Fibroblast of upper back skin (primary cell): ENCODE data around the gene RAB31.
"Not testable (repeated sequence)": the region's sequence is repeated elsewhere in the genome, so short reads cannot be mapped to it uniquely, and the experiment has no call there.

ENCODE experiments used
- DNase-seq: peaks from one replicate; pipeline ENCODE4 v3.0.0-alpha.2; 2013

Gene RAB31

DNA sequence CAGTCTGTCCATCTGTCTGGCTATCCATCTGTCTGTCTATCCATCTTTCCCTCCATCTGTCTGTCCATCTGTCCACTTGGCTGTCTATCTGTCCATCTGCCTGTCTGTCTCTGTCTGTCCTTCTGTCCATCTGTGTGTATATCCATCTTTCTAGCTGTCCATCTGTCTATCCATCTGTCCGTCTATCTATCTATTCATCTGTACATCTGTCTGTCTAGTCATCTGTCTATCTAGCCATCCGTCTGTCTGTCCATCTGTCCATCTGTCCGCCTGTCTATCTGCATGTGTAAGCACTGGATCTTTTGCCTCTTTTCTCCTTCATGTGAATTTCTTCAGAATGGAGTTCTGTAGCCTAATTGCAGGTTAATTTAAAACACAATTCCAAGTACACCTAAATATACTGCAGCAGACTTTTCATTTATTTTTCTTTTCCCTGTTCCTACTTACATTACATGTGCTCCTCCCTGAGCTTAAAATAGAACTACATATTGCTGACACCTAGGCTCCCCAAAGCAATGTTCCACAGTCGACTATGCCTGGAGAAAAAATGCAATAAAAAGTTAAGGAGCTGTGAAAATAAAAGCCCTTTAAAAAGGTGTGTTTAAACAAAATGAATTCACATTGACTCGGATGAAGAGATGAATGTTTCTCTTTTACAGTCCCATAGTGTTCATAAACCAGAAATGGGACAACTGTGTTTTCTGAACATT is 140.2 kb downstream of the RAB31 start:
- DNase-seq = no peak

DNA sequence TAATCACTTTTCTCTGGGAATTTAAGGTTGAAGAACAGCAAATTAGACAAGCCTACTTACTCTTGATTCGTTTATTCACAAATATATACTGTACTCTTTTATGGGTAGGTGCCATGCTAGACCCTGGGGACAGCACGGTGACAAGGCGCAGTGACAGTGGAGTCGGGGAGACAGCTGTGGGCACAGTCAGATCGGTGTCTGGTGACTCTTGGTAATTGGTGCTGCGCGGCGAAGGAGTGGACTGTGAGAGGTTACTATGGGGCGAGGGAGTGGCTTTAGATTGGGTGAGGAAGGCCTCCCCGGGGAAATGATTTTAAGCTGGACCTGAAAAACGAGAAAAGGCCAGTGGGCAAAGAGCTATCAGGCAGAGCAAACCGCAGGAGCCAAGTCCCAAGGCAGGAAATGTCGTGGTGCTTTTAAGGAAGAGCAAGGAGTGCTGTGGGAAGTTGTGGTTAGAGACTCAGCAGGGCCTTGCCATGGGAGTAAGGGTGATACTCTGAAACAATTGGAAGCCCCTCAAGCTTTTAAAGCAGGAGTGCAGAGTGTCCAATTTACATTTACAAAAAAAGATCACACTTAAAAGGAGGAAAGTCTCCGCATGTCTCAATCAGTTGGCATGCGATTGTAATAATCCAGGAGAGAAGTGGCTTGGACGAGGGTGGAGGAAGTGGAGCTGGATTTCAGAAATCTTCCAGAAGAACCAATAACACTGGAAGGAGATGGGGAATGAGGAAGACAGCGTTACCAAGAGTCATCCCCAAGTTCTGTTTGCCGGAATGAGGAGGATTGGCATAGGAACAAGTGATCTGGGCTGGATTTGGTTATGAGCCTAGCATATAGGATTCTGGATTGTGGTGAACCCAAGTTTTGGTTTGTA is 141.5 kb downstream of the RAB31 start:
- no peak for DNase-seq

DNA sequence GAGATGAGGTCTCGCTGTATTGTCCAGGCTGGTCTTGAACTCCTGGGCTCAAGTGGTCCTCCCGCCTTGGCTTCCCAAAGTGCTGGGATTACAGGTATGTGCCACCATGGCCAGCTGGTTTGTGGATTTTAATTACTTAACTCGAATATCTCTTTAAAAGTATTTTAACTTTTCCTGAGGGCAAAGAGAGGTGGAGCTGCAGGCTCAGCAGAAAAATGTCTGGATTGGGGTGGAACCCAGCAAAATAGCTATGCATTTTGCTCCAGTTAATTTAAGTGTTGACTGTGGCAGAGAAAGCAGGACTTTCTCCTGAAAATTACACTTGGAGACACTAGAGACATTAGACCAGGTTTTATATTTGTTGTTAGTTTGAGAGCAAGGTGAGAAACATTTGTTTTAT is 142.2 kb downstream of the RAB31 start:
- DNase-seq = no peak

GRCh38 chr18:9851511-9851910 is 143.4 kb downstream of the RAB31 start:
- no peak for DNase-seq

- DNase-seq = no peak
Measured at GRCh38 chr18:9852266-9853081, 144.4 kb downstream of the RAB31 start.

- no peak for DNase-seq
Measured at GRCh38 chr18:9854801-9855676, 146.9 kb downstream of the RAB31 start.

GRCh38 chr18:9855681-9856080 is 147.6 kb downstream of the RAB31 start:
- DNase-seq = no peak

GRCh38 chr18:9856092-9856491 is 148.0 kb downstream of the RAB31 start:
- DNase-seq = no peak

- DNase-seq = not testable (repeated sequence)
Measured at GRCh38 chr18:9857479-9857998, 149.4 kb downstream of the RAB31 start.

DNA sequence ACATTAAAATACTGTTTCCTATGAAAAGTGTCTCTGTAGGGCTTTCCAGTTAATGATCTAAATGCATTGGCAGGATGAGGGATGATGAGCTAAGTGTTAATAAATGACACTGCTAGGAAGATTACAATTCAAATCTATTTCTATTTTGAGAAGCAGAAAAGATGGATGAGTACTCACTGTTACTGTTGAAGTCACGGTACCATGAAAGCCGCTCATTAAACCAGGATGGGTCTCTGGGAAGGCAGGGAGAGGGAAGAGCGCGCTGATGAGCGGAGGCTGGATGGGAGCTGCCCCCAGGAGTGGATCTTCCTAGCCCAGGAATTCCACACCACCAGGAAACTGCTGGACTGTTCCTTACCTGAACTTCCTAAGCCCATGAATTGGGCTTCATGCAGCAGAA is 150.5 kb downstream of the RAB31 start:
- no peak for DNase-seq

DNA sequence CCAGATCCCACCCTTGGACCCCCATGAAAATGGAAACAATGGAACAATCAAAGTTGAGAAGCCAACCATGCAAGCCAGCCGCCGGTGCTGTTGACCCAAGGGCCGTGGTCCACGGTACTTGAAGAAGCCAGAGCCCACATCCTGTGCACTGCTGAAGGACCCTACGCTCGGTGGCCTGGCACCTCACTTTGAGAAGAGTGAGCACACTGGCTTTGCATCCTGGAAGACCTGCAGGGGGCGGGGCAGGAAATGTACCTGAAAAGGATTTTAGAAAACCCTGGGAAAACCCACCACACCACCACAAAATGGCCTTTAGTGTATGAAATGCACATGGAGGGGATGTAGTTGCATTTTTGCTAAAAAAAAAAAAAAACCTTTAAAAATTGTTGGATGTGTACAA is 151.1 kb downstream of the RAB31 start:
- no peak for DNase-seq

- DNase-seq = no peak
Measured at GRCh38 chr18:9860682-9861081, 152.6 kb downstream of the RAB31 start.

DNA sequence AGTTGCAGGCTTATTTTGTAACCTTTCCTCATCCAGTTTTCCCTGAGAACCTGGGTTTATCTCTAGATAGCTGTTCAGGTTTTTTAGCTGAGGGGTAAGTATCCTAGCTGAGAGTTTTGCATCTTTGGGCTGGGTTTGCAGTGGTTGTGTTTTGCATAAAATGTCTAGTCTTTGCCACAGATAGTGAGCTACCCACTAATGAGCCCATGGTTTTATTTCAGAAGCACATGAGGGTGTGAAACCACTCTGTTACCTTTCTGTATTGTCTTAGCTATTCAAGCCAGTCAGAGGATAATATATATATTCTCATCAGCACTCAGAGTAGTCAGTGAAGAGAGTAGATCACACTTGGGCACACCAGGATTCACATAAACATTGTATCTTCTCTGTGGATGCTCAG is 153.1 kb downstream of the RAB31 start:
- no peak for DNase-seq

- no peak for DNase-seq
Measured at GRCh38 chr18:9861933-9862332, 153.8 kb downstream of the RAB31 start.

DNA sequence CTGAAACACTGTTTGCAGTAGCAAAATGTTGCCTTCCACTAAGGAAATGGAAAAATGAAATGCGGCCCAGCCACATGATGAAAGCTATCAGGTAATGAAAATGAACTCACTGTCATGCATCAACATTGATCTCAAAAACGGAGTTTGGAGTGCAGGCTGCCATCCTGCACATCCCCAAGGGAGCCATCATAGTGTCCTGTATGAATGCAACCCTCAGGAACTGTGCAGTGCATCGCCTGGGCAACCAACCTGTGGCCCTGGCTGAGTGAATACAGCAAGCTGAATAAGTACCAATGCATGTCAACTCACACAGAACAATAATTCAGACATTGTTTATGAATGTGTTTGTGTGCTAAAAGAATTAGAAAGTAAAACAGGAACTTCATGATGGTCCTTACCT is 154.6 kb downstream of the RAB31 start:
- DNase-seq = no peak

GRCh38 chr18:9863282-9863681 is 155.2 kb downstream of the RAB31 start:
- DNase-seq = no peak

DNA sequence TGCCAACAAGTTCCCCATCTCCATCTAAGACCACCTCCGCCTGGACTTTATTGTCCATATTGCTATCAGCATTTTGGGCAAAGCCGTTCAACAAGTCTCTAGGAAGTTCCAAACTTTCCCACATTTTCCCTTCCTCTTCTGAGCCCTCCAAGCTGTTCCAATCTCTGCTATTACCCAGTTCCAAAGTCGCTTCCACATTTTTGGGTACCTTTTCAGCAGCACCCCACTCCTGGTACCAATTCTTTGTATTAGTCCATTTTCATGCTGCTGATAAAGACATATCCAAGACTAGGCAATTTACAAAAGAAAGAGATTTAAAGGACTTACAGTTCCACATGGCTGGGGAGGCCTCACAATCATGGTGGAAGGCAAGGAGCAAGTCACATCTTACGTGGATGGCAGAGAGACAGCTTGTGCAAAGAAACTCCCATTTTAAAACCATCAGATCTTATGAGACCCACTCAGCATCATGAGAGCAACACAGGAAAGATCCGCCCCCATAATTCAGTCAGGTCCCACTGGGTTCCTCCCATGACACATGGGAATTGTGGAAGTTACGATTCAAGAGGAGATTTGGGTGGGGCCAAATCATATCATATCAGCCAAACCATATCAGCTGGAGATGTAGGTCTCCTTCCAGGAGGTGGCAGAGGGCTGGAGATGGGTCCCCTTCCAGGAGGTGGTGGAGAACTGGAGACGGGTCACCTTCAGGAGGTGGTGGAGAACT is 157.8 kb downstream of the RAB31 start:
- no peak for DNase-seq

DNA sequence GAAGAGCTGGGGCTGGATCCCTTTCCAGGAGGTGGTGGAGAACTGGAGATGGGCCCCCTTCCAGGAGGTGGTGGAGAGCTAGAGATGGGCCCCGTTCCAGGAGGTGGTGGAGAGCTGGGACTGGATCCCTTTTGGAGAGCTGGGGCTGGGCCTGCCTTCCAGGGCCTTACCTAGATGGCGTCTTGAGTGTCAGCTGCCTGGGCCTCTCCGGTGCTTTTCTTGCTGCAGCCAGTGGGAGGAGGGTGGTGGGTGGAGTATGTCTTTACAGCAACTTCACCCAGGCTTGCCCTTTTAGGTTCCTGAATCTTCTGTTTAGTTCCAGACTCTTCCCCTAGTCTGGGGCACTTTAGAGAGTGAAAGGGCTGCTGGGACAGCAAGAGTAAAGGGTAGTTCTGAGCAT is 158.5 kb downstream of the RAB31 start:
- no peak for DNase-seq

DNA sequence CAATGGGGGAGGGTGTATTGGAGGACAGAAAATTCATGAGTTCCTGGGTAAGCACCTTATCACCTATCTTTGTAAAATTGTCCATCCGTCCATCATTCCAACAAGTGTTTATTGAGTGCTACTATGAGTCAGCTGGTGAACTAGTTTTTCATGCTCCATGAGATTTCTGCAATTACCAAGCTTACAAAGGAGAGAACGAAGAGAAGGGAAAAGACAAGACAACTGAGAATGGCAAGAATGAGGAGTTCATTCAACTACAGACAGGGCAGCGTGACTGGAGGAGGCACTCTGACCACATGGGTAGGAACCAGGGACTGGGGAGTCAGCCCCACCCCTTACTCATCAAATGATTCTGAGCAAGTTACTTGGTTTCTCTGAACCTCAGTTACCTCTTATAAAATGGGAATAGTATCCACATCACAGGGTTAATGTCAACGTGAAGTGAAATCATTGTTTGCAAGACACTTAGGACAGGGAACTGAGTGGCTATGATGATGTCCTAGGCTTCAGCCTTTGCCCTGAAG is 159.0 kb downstream of the RAB31 start:
- no peak for DNase-seq

DNA sequence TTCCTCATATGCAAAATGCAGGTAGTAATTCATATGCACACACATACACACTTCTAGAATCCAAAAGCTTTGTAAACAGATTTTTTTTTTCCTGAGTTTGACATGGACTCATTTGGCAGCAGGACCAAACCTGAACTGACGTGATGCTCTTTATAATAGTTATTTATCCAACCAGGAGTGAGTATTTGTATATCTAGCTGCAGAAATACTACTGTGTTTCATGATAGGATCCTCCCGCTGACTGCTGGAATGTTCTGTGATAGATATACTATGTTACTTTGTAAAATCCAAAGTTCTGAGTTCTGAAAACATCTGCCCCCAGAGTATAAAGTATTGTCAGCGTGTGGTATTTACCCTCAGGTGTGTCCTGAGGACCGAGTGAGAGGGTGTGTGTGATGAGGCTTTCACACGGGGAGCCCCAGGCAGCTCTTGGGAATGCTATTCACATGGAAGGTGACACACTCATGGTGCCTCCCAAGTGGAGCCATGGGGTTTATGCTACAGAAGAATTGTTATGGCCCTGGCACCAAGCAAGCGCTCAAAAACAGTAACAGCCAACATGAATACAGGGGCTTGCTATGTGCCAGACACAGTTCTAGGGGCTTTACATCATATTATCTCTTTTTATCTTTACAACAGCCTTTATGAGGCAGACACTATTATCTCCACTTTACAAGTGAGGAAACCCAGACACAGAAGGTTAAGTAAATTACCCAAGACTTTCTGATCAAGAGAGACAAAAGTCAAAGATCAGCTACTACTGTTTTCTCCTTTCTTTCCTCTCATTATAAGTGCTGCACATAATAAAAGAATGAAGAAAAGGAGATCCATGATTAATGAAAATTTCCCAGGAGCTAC is 161.0 kb downstream of the RAB31 start:
- no peak for DNase-seq
